Measurements from ENCODE around the gene TMEM242. TPM values are rescaled to one million over a fixed set of nuclear protein-coding genes. Genes with fewer than 3 reads are reported as not detected.

The TMEM242 gene
- total RNA-seq, 4 donors from 2014 or later: 3.5 to 13.6 (median 5.2) TPM

DNA sequence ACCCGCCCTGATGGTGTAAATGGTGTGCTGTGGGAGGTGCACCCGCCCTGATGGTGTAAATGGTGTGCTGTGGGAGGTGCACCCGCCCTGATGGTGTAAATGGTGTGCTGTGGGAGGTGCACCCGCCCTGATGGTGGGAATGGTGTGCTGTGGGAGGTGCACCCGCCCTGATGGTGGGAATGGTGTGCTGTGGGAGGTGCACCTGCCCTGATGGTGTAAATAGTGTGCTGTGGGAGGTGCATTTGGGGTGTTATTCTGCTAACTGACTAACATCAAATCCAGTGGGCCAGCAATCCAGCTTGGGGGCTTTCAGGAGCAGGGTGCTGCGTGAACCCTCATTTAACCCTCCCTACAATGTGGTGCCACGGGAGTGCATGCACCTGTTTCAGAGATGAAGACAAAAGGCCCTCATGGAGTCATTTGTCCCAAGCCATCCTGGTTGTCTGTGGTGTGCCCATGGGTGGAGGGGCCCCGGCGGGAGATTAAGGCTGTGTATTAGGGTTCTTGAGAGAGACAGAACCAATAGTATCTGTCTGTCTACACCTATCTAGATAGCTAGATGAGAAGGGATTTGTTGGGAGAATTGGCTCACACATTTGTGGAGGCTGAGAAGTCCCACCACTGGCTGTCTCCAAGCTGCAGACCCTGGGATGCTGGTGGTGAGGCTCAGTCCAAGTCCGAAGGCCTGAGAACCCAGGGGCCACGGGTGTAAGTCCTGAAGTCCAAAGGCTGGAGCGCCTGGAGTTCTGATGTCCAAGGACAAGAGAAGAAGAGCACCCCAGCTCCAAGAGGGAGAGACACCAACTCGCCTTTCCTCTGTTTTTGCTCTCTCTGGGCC is 39.2 kb downstream of the TMEM242 start:
- TF ChIP-seq, protein P1, sequence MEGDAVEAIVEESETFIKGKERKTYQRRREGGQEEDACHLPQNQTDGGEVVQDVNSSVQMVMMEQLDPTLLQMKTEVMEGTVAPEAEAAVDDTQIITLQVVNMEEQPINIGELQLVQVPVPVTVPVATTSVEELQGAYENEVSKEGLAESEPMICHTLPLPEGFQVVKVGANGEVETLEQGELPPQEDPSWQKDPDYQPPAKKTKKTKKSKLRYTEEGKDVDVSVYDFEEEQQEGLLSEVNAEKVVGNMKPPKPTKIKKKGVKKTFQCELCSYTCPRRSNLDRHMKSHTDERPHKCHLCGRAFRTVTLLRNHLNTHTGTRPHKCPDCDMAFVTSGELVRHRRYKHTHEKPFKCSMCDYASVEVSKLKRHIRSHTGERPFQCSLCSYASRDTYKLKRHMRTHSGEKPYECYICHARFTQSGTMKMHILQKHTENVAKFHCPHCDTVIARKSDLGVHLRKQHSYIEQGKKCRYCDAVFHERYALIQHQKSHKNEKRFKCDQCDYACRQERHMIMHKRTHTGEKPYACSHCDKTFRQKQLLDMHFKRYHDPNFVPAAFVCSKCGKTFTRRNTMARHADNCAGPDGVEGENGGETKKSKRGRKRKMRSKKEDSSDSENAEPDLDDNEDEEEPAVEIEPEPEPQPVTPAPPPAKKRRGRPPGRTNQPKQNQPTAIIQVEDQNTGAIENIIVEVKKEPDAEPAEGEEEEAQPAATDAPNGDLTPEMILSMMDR (IDR thresholded peaks at IDR 0.05): no peak
- no peak for DNase-seq (ENCODE audit: low spot score)
- ATAC-seq (ENCODE audit: low FRiP score): no peak

- ATAC-seq (ENCODE audit: low FRiP score) (no peak), DNase-seq (ENCODE audit: low spot score) (no peak)
- TF ChIP-seq, protein P1 (IDR thresholded peaks at IDR 0.05): no peak
These were observed 39.9 kb downstream of the TMEM242 start for GRCh38 chr6:157283330-157283898.

DNA sequence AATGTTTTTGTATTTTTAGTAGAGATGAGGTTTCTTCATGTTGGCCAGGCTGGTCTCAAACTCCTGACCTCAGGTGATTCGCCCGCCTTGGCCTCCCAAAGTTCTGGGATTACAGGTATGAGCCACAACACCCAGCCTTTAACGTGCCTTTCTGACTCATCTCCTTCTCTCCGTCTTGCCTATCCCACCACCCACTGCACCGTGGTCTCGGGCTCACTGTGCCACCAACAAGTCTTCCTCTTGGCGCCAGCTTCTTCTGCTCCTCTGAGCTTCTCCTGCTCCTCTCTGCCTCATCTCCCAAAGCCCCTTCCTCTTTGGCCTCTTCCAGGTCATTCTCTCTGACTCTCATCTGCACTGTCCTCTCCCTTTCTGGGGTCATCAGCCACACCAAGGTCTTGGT is 41.0 kb downstream of the TMEM242 start:
- DNase-seq (ENCODE audit: low spot score): no peak
- TF ChIP-seq, protein P1 (IDR thresholded peaks at IDR 0.05): no peak
- no peak for ATAC-seq (ENCODE audit: low FRiP score)

- TF ChIP-seq, protein P1 (IDR thresholded peaks at IDR 0.05): no peak
- ATAC-seq (ENCODE audit: low FRiP score) (no peak), DNase-seq (ENCODE audit: low spot score) (no peak)
These were observed 41.7 kb downstream of the TMEM242 start for GRCh38 chr6:157281570-157281969.

- ATAC-seq (ENCODE audit: low FRiP score) (no peak), DNase-seq (ENCODE audit: low spot score) (no peak)
- TF ChIP-seq, protein P1 (IDR thresholded peaks at IDR 0.05): no peak
These were observed 42.4 kb downstream of the TMEM242 start for GRCh38 chr6:157280947-157281346.

DNA sequence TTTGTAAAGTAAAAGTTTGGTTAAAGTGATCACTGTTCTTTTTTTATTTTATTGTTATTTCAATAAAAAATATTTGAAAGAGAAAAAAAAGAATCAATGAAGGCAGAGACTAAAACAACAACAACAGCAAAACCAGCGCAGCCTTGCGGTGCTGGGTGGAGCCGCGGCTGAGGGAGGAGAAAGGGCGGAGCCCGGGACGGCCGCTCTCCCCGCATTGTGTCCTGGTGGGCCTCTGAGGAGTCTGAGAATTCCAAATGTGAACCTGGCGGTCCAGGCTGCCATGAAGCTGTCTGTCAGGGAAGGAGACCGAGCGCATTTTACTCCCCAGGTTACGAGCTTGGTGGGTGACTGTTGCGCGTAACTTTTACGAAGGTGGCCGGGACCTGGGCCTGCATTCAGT is 43.2 kb downstream of the TMEM242 start:
- DNase-seq (ENCODE audit: low spot score): no peak
- ATAC-seq (ENCODE audit: low FRiP score): no peak
- TF ChIP-seq, protein P1 (IDR thresholded peaks at IDR 0.05): no peak

GRCh38 chr6:157278171-157278570 is 45.1 kb downstream of the TMEM242 start:
- TF ChIP-seq, protein P1 (IDR thresholded peaks at IDR 0.05): no peak
- DNase-seq (ENCODE audit: low spot score): no peak
- ATAC-seq (ENCODE audit: low FRiP score): no peak

Measured in omental fat pad (tissue), 4 donors.